Spleen (tissue), 7 donors: ENCODE results near the gene FBXW5.

Source experiments
- POLR2A ChIP-seq, 3 donors: fragments of 450-650 bp; IDR thresholded peaks; one replicate each; pipeline ENCODE4 v1.5.1; 2017; ENCODE audit warnings: antibody characterized with exemption in 3 of 3, mild to moderate bottlenecking in 1 of 3
- TF ChIP-seq, protein P1 (sequence below), 11 experiments: fragments of 200-600 bp in 7 of 11; fragments of 450-650 bp in 4 of 11; sonication (generic) in 4 of 11; IDR thresholded peaks in 8 of 11; conservative IDR thresholded peaks in 3 of 11; 1 replicate in 7 of 11; 2 replicates in 4 of 11; pipeline versions ENCODE4 v1.4.0 to v1.8.0; 2016 to 2021; ENCODE audit warnings: antibody characterized with exemption in 11 of 11, inconsistent platforms in 4 of 11, mild to moderate bottlenecking in 1 of 11
- donor health status: DM: no; HTN: no; CAD: no; lungs with moderate emphysema.
- donor health status: DM: no; HTN: no; CAD: no.
- donor health status: DM: no; HTN: no; CAD: no.

- no peak for TF ChIP-seq POLR2A (IDR thresholded peaks at IDR 0.05)
- TF ChIP-seq, protein P1, sequence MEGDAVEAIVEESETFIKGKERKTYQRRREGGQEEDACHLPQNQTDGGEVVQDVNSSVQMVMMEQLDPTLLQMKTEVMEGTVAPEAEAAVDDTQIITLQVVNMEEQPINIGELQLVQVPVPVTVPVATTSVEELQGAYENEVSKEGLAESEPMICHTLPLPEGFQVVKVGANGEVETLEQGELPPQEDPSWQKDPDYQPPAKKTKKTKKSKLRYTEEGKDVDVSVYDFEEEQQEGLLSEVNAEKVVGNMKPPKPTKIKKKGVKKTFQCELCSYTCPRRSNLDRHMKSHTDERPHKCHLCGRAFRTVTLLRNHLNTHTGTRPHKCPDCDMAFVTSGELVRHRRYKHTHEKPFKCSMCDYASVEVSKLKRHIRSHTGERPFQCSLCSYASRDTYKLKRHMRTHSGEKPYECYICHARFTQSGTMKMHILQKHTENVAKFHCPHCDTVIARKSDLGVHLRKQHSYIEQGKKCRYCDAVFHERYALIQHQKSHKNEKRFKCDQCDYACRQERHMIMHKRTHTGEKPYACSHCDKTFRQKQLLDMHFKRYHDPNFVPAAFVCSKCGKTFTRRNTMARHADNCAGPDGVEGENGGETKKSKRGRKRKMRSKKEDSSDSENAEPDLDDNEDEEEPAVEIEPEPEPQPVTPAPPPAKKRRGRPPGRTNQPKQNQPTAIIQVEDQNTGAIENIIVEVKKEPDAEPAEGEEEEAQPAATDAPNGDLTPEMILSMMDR (IDR thresholded peaks at IDR 0.05 in 8 of 11, conservative IDR thresholded peaks at IDR 0.05 in 3 of 11): no peak
These were observed 43.5 kb downstream of the FBXW5 start for GRCh38 chr9:136900988-136901515.
